Stimulated activated naive CD8-positive, alpha-beta T cell treated with anti-CD3 and anti-CD28 coated beads, Interleukin-15, amount 100 ng/mL, for 72 hours (primary cell): ENCODE data around the gene PRKN.
A peak's percentile ranks its signal among the peaks of the same experiment; 100 is the strongest.

ENCODE experiments used
- ATAC-seq: fragments of 150-1000 bp; cut with Tn5 transposase; 2 replicates; pipeline ENCODE4 v1.10.0; 2021; ENCODE audit warnings: mild to moderate bottlenecking, moderate library complexity
- DNase-seq, 2 donors: peaks; one replicate each; pipeline ENCODE4 v3.0.0; 2021 to 2022
- H3K27ac Mint-ChIP-seq, 2 donors: one replicate each; pipeline ENCODE4 v1.8.0; 2022; ENCODE audit warnings: mild to moderate bottlenecking in 2 of 2, mixed read lengths in 2 of 2, moderate library complexity in 2 of 2
- H3K27me3 Mint-ChIP-seq: one replicate; pipeline ENCODE4 v1.8.0; 2022; ENCODE audit warnings: mixed read lengths
- H3K4me1 Mint-ChIP-seq: one replicate; pipeline ENCODE4 v1.8.0; 2022; ENCODE audit warnings: mild to moderate bottlenecking, mixed read lengths
- H3K4me3 Mint-ChIP-seq, 2 donors: one replicate each; pipeline ENCODE4 v1.8.0; 2022; ENCODE audit warnings: mild to moderate bottlenecking in 2 of 2, mixed read lengths in 2 of 2, moderate library complexity in 1 of 2
- H3K9me3 Mint-ChIP-seq, 2 donors: one replicate each; pipeline ENCODE4 v1.8.0; 2022; ENCODE audit warnings: mixed read lengths in 2 of 2

PRKN gene

GRCh38 chr6:162722226-162722625 lies 5.3 kb downstream of the PRKN start:
- peaks cover 0 to 12% of the 10 kb centered on the region in 2 donors for H3K9me3 Mint-ChIP-seq
- H3K4me1 Mint-ChIP-seq, result peaks cover 9% of the 10 kb centered on the region
- H3K27ac Mint-ChIP-seq, result no peak overlapping the region

GRCh38 chr6:162721404-162721687 lies 6.2 kb downstream of the PRKN start:
- Mint-ChIP-seq H3K27ac (no peak overlapping the region), H3K4me3 (no peak overlapping the region), H3K4me1 (peaks cover 2% of the 10 kb centered on the region), H3K9me3 (peaks cover 0 to 20% of the 10 kb centered on the region in 2 donors), H3K27me3 (no peaks in the 10 kb centered on the region)
- DNase-seq, result no peak
- no peak for ATAC-seq

More at GRCh38 chr6:162722226-162722625, 5.3 kb downstream of the PRKN start:
- ATAC-seq, result no peak
- DNase-seq, result no peak
- H3K4me3 Mint-ChIP-seq, result no peak overlapping the region
- H3K27me3 Mint-ChIP-seq, result no peaks in the 10 kb centered on the region

- no peaks in the 10 kb centered on the region for H3K27me3 Mint-ChIP-seq
- H3K4me1 Mint-ChIP-seq, result no peaks in the 10 kb centered on the region
- ATAC-seq (no peak), DNase-seq (no peak)
- peaks cover 4 to 21% of the 10 kb centered on the region in 2 donors for H3K9me3 Mint-ChIP-seq
- H3K4me3 Mint-ChIP-seq, result no peak overlapping the region
- H3K27ac Mint-ChIP-seq, result no peak overlapping the region
Measured at GRCh38 chr6:162719528-162719927, 8.0 kb downstream of the PRKN start.

GRCh38 chr6:162715601-162716000 lies 12.0 kb downstream of the PRKN start:
- peaks cover 4 to 21% of the 10 kb centered on the region in 2 donors for H3K9me3 Mint-ChIP-seq
- no peak for DNase-seq
- peak overlapping the region in 1 of 2 donors; percentile 49 for H3K27ac Mint-ChIP-seq
- H3K4me1 Mint-ChIP-seq, result no peaks in the 10 kb centered on the region
- H3K27me3 Mint-ChIP-seq, result no peaks in the 10 kb centered on the region
- ATAC-seq, result no peak
- no peak overlapping the region for H3K4me3 Mint-ChIP-seq

- no peak overlapping the region for H3K4me3 Mint-ChIP-seq
- no peak overlapping the region for H3K27ac Mint-ChIP-seq
- H3K9me3 Mint-ChIP-seq, result peaks cover 4 to 21% of the 10 kb centered on the region in 2 donors
- ATAC-seq (no peak), DNase-seq (no peak)
- no peaks in the 10 kb centered on the region for H3K27me3 Mint-ChIP-seq
- H3K4me1 Mint-ChIP-seq, result no peaks in the 10 kb centered on the region
Measured at GRCh38 chr6:162713974-162714780, 13.4 kb downstream of the PRKN start.

GRCh38 chr6:162712694-162713093 lies 14.9 kb downstream of the PRKN start:
- H3K27ac Mint-ChIP-seq, result no peak overlapping the region
- ATAC-seq (no peak), DNase-seq (no peak)
- H3K4me3 Mint-ChIP-seq, result no peak overlapping the region
- H3K27me3 Mint-ChIP-seq, result no peaks in the 10 kb centered on the region
- no peaks in the 10 kb centered on the region for H3K4me1 Mint-ChIP-seq
- H3K9me3 Mint-ChIP-seq, result peaks cover 4 to 9% of the 10 kb centered on the region in 2 donors

- Mint-ChIP-seq H3K27me3 (no peaks in the 10 kb centered on the region), H3K27ac (no peak overlapping the region), H3K4me1 (peaks cover 2% of the 10 kb centered on the region), H3K4me3 (no peak overlapping the region), H3K9me3 (peaks cover under 1 to 4% of the 10 kb centered on the region in 2 donors)
- DNase-seq (no peak), ATAC-seq (no peak)
Measured at GRCh38 chr6:162711376-162711775, 16.2 kb downstream of the PRKN start.

- Mint-ChIP-seq H3K27me3 (no peaks in the 10 kb centered on the region), H3K4me3 (no peak overlapping the region), H3K4me1 (peaks cover 6% of the 10 kb centered on the region), H3K27ac (no peak overlapping the region), H3K9me3 (peaks cover 0 to 4% of the 10 kb centered on the region in 2 donors)
- no peak for DNase-seq
- no peak for ATAC-seq
Measured at GRCh38 chr6:162710936-162711335, 16.6 kb downstream of the PRKN start.

- H3K4me3 Mint-ChIP-seq, result no peak overlapping the region
- no peaks in the 10 kb centered on the region for H3K27me3 Mint-ChIP-seq
- peak overlapping the region in 1 of 2 donors; percentile 27 for H3K27ac Mint-ChIP-seq
- H3K4me1 Mint-ChIP-seq, result peaks cover 7% of the 10 kb centered on the region
- no peak for ATAC-seq
- DNase-seq, result no peak
- H3K9me3 Mint-ChIP-seq, result no peaks in the 10 kb centered on the region
Measured at GRCh38 chr6:162710419-162710818, 17.1 kb downstream of the PRKN start.

GRCh38 chr6:162709431-162709830 lies 18.1 kb downstream of the PRKN start:
- no peak for DNase-seq
- Mint-ChIP-seq H3K27me3 (no peaks in the 10 kb centered on the region), H3K27ac (no peak overlapping the region), H3K4me1 (peaks cover 7% of the 10 kb centered on the region), H3K4me3 (no peak overlapping the region), H3K9me3 (no peaks in the 10 kb centered on the region)
- no peak for ATAC-seq

GRCh38 chr6:162708971-162709370 lies 18.6 kb downstream of the PRKN start:
- no peak for DNase-seq
- H3K27me3 Mint-ChIP-seq, result no peaks in the 10 kb centered on the region
- no peak overlapping the region for H3K27ac Mint-ChIP-seq
- no peaks in the 10 kb centered on the region for H3K9me3 Mint-ChIP-seq
- H3K4me1 Mint-ChIP-seq, result peaks cover 7% of the 10 kb centered on the region
- no peak overlapping the region for H3K4me3 Mint-ChIP-seq
- ATAC-seq, result no peak

- H3K4me1 Mint-ChIP-seq, result peaks cover 7% of the 10 kb centered on the region
- H3K27ac Mint-ChIP-seq, result no peak overlapping the region
- ATAC-seq (no peak), DNase-seq (no peak)
- no peak overlapping the region for H3K4me3 Mint-ChIP-seq
- no peaks in the 10 kb centered on the region for H3K27me3 Mint-ChIP-seq
- no peaks in the 10 kb centered on the region for H3K9me3 Mint-ChIP-seq
Measured at GRCh38 chr6:162706232-162706631, 21.3 kb downstream of the PRKN start.

GRCh38 chr6:162705736-162706135 lies 21.8 kb downstream of the PRKN start:
- ATAC-seq, result no peak
- DNase-seq, result no peak
- no peak overlapping the region for H3K27ac Mint-ChIP-seq
- H3K27me3 Mint-ChIP-seq, result no peaks in the 10 kb centered on the region
- peaks cover 7% of the 10 kb centered on the region for H3K4me1 Mint-ChIP-seq
- no peak overlapping the region for H3K4me3 Mint-ChIP-seq
- no peaks in the 10 kb centered on the region for H3K9me3 Mint-ChIP-seq

- Mint-ChIP-seq H3K27ac (no peak overlapping the region), H3K4me1 (peaks cover 7% of the 10 kb centered on the region), H3K9me3 (no peaks in the 10 kb centered on the region), H3K27me3 (no peaks in the 10 kb centered on the region), H3K4me3 (no peak overlapping the region)
- DNase-seq, result no peak
- no peak for ATAC-seq
Measured at GRCh38 chr6:162704001-162704400, 23.6 kb downstream of the PRKN start.

- DNase-seq, result no peak
- no peaks in the 10 kb centered on the region for H3K27me3 Mint-ChIP-seq
- ATAC-seq, result no peak
- H3K27ac Mint-ChIP-seq, result no peak overlapping the region
- H3K9me3 Mint-ChIP-seq, result no peaks in the 10 kb centered on the region
- H3K4me3 Mint-ChIP-seq, result no peak overlapping the region
- peaks cover 7% of the 10 kb centered on the region for H3K4me1 Mint-ChIP-seq
Measured at GRCh38 chr6:162702446-162702845, 25.1 kb downstream of the PRKN start.

- Mint-ChIP-seq H3K9me3 (no peaks in the 10 kb centered on the region), H3K27ac (no peak overlapping the region), H3K4me3 (no peak overlapping the region), H3K27me3 (no peaks in the 10 kb centered on the region), H3K4me1 (peaks cover 6% of the 10 kb centered on the region)
- DNase-seq (no peak), ATAC-seq (no peak)
Measured at GRCh38 chr6:162701551-162701950, 26.0 kb downstream of the PRKN start.

GRCh38 chr6:162700966-162701365 lies 26.6 kb downstream of the PRKN start:
- peaks cover under 1% of the 10 kb centered on the region for H3K4me1 Mint-ChIP-seq
- no peak for DNase-seq
- H3K4me3 Mint-ChIP-seq, result no peak overlapping the region
- no peak overlapping the region for H3K27ac Mint-ChIP-seq
- no peaks in the 10 kb centered on the region for H3K9me3 Mint-ChIP-seq
- ATAC-seq, result no peak
- no peaks in the 10 kb centered on the region for H3K27me3 Mint-ChIP-seq
